Urothelium cell line (cell line): Measurements from ENCODE around the gene FOXP1.

Source experiments
- DNase-seq: peaks from one replicate; pipeline ENCODE4 v3.0.0; 2011; ENCODE audit warnings: low spot score, mixed read lengths
- FAIRE-seq: peaks from 2 replicates; lab custom pipeline; 2011; peaks lifted over from hg19 to GRCh38; lab: Jason Lieb, UNC

The FOXP1 gene

GRCh38 chr3:70911719-70912118 lies 671.8 kb downstream of the FOXP1 start:
- DNase-seq (no peak), FAIRE-seq (no peak)

- FAIRE-seq (no peak), DNase-seq (no peak)
Measured at GRCh38 chr3:70905491-70905890, 678.0 kb downstream of the FOXP1 start.
